Right lobe of liver (tissue), 6 donors: ENCODE results near the gene OVCA2. TPM values are rescaled to one million over a fixed set of nuclear protein-coding genes. Genes with fewer than 3 reads are reported as not detected.

Experiments
- ATAC-seq, 4 donors: fragments of 200-7000 bp; cut with Tn5 transposase; one replicate each; pipeline ENCODE4 v1.9.1; 2020; ENCODE audit warnings: mild to moderate bottlenecking in 4 of 4, moderate library complexity in 4 of 4
- DNase-seq, 3 donors: peaks; one replicate each; pipeline ENCODE4 v3.0.0-alpha.2; 2020
- H3K27ac ChIP-seq, 3 donors: fragments of 200-600 bp; one replicate each; pipeline ENCODE4 v1.8.0; 2022
- H3K27me3 ChIP-seq, 2 donors: fragments of 200-600 bp; one replicate each; pipeline ENCODE4 v1.8.0; 2022
- H3K36me3 ChIP-seq, 4 donors: fragments of 200-600 bp; sonication (generic) in 1 of 4; one replicate each; pipeline versions ENCODE4 v1.5.1 to v1.8.0; 2017 to 2022; ENCODE audit warnings: control low read depth in 1 of 4
- H3K4me1 ChIP-seq, 4 donors: fragments of 200-600 bp; sonication (generic) in 1 of 4; one replicate each; pipeline versions ENCODE4 v1.5.1 to v1.8.0; 2017 to 2022; ENCODE audit warnings: control low read depth in 1 of 4
- H3K4me3 ChIP-seq, 3 donors: fragments of 200-600 bp; one replicate each; pipeline ENCODE4 v1.8.0; 2022
- H3K9me3 ChIP-seq, 4 donors: fragments of 200-600 bp; sonication (generic) in 1 of 4; one replicate each; pipeline versions ENCODE4 v1.5.1 to v1.8.0; 2017 to 2022; ENCODE audit warnings: control low read depth in 1 of 4
- POLR2A ChIP-seq: fragments of 450-650 bp; IDR thresholded peaks from one replicate; pipeline ENCODE4 v1.6.1; 2017; ENCODE audit warnings: antibody characterized with exemption, mild to moderate bottlenecking
- WGBS: methylation state at CpG from one replicate; pipeline ENCODE4 v1.1.6; 2018; ENCODE audit warnings: low coverage, low lambda C conversion rate; ENCODE audit not compliant: insufficient coverage; ENCODE audit errors: missing lambda C conversion rate; 5-methylcytosine and 5-hydroxymethylcytosine counted together
- intact Hi-C, 2 donors: fragments of 100-400 bp; cut with DNase I; formaldehyde crosslinking; loops; one replicate each; pipeline versions ENCODE4 v1.11.2 to v1.14.1; 2022
- total RNA-seq, 6 experiments: library from RNA; depleted of rRNA in 2 of 6; stranded (reverse); fragments of >200 nt in 2 of 6; fragmentation: NEBNext Ultra II Directional in 3 of 6; extraction: Animal tissue kit (Norgen Biotek cat#: 25700) in 3 of 6; gene quantifications; one replicate each; pipeline versions ENCODE4 v1.1.0 to v1.2.4, GENCODE V29; 2016 to 2023
- TF ChIP-seq, protein P1 (sequence below), 4 donors: fragments of 200-600 bp in 3 of 4; fragments of 450-650 bp in 1 of 4; IDR thresholded peaks; one replicate each; pipeline versions ENCODE4 v1.5.1 to v1.8.0; 2016 to 2022; ENCODE audit warnings: antibody characterized with exemption in 4 of 4, mild to moderate bottlenecking in 2 of 4
- donor health status: DM: no; HTN: yes; CAD: no.
- donor health status: DM: no; HTN: no; CAD: no.
- donor health status: DM: no; HTN: no; CAD: no.
- donor health status: DM: no; HTN: yes; CAD: no.
- donor health status: DM: no; HTN: yes; CAD: no.

Gene OVCA2
- total RNA-seq, 6 experiments from 2014 or later, result 10.3 to 36.2 (median 14.8) TPM

DNA sequence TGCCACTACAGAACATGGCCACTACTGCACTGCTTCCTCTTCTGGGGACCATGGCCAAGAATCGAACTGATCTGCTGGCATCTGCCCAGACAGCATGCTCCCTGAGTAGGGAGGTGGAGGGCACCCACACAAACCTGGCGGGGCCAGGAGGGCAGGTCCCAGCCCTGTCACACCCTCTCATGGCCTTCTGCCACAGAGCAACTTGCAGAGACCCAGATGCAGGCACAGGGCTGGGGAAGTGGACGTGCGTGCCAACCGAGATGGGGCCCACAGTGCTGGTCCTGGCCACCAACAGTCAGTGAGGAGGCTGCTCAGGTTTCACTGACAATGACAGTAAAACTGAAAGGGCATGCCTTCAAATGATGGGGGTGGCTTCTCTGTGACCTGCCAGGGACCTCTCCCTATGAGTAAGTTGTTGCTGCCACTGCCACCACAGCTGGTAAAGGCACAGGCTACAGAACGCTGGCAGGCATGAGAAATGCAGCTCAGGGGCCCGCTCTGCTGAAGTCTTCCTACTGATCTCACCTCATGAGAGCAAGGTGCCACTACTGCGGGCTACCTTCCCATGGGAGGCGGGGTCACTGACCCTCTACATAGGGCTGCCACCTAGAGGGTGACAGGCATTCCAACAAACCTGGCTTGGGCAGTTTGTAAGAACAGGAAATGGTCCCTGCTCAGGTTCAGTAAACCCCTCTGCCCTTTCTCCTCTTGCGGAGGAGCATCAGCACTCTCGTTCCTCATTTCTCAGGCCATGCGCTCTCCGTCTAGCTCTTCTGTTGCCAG is 28.6 kb downstream of the OVCA2 start:
- no peak for TF ChIP-seq POLR2A
- TF ChIP-seq, protein P1, sequence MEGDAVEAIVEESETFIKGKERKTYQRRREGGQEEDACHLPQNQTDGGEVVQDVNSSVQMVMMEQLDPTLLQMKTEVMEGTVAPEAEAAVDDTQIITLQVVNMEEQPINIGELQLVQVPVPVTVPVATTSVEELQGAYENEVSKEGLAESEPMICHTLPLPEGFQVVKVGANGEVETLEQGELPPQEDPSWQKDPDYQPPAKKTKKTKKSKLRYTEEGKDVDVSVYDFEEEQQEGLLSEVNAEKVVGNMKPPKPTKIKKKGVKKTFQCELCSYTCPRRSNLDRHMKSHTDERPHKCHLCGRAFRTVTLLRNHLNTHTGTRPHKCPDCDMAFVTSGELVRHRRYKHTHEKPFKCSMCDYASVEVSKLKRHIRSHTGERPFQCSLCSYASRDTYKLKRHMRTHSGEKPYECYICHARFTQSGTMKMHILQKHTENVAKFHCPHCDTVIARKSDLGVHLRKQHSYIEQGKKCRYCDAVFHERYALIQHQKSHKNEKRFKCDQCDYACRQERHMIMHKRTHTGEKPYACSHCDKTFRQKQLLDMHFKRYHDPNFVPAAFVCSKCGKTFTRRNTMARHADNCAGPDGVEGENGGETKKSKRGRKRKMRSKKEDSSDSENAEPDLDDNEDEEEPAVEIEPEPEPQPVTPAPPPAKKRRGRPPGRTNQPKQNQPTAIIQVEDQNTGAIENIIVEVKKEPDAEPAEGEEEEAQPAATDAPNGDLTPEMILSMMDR (IDR thresholded peaks at IDR 0.05), result peak in 2 of 4 donors; percentile 14 to 30
- 20% methylated on average over 3 of the region's 13 CpGs for WGBS
- Histone ChIP-seq H3K9me3 (no peaks in the 10 kb centered on the region), H3K27me3 (no peaks in the 10 kb centered on the region), H3K4me1 (peaks cover 0 to 29% (median 0%) of the 10 kb centered on the region in 4 donors), H3K4me3 (no peak overlapping the region), H3K27ac (peak overlapping the region; percentile 61 to 72 (median 63)), H3K36me3 (no peaks in the 10 kb centered on the region)
- DNase-seq (peak; percentile 84 to 90 (median 89)), ATAC-seq (peak; percentile 64 to 79 (median 76))
- intact Hi-C loops, result no loop called here

DNA sequence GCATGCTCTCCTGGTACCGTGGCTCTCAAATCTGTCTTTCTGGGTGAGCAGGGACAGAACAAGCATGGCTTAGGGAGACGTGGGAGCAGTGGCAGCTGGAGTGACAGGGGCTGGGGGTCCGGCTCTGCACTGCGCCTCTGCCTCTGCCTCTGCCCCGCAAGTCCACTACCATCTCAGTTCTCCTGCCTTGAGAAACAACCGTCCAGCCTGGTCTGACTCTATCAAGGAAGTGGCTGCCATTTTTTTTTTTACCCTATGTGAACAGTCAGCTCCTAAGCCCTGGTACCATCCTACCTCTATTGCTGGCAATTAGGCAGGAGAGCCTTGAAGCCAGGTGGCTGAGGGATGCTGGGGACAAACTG is 29.2 kb downstream of the OVCA2 start:
- TF ChIP-seq POLR2A, result no peak
- TF ChIP-seq, protein P1 (IDR thresholded peaks at IDR 0.05), result no peak
- Histone ChIP-seq H3K4me3 (no peak overlapping the region), H3K9me3 (no peaks in the 10 kb centered on the region), H3K36me3 (no peaks in the 10 kb centered on the region), H3K27ac (peak overlapping the region; percentile 61 to 72 (median 63)), H3K4me1 (peaks cover 0 to 27% (median 0%) of the 10 kb centered on the region in 4 donors), H3K27me3 (no peaks in the 10 kb centered on the region)
- WGBS, result 79% methylated on average over 5 of the region's 6 CpGs
- DNase-seq (no peak), ATAC-seq (no peak)
- intact Hi-C loops, result no loop called here

DNA sequence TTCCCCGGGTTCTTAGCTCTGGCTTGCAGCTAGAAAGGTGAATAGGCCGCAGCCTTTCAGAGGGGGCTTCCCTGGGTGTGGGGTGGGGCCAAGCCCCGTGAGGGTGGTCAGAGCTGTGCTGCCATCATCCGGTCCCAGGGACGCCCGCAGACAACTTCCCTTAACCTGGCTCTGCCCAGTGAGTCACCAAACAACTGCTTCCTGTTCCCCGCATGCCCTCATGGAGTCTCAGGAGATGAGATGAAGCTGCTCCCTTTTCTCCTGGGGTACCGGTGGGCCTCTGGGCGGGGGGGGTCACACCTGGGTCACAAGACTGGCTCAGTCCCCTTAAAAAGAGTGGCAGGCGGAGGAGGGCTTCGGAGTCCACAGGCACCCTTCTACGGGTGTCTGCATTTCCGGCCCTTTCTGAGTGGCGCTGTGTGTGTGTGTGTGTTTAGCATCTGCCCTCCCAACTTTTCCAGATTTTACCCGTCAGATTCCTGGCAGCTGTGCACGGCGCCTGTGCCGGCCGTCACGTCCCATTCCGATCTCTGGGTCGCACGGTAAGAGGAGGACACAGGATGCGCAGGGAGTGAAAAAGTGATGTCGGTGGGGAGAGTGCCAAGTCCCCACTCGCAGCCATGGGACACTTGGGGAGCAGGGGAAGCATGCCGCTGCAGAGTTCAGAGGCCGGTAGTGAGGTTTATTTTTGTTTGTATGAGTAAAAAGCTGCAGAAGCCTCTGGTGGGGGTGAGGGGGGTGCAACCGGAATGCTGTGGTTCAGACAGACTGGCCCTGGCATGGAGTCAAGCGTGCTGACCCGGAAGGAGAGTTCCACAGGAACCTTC is 29.8 kb downstream of the OVCA2 start:
- DNase-seq, result peak in 1 of 3 donors; percentile 77
- Histone ChIP-seq H3K4me1 (peaks cover 0 to 22% (median 0%) of the 10 kb centered on the region in 4 donors), H3K27ac (peak overlapping the region; percentile 61 to 72 (median 63)), H3K36me3 (no peaks in the 10 kb centered on the region), H3K9me3 (no peaks in the 10 kb centered on the region), H3K27me3 (no peaks in the 10 kb centered on the region), H3K4me3 (no peak overlapping the region)
- intact Hi-C loops, result no loop called here
- no peak for TF ChIP-seq POLR2A
- TF ChIP-seq, protein P1 (IDR thresholded peaks at IDR 0.05), result no peak
- ATAC-seq, result peak; percentile 42 to 52 (median 45)
- 58% methylated on average over 16 of the region's 31 CpGs for WGBS

DNA sequence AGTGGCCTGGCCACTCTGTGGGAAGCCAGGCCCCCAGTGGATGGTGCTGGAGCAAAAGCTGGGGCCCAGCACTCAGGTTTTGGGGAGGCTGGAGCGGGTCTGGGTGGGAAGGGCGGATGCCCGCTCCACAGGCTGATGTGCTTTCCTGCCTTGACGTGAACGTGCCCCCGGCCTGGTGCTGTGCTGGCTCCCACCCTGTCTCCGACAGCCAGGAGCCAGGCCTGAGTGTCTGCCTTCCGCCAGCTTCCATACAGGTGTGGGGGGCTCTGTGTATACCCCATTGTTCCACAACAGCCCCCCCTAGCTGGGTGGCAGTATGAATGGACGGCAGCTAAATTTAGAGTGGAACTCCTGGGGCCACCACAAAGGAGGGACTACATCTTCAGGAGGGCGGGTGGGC is 33.1 kb downstream of the OVCA2 start:
- peaks cover 0 to 10% (median 0%) of the 10 kb centered on the region in 4 donors for H3K4me1 ChIP-seq
- H3K27me3 ChIP-seq, result no peaks in the 10 kb centered on the region
- WGBS, result no CpG with 5 or more reads among the region's 10 CpGs
- no peak for ATAC-seq
- DNase-seq, result no peak
- no peaks in the 10 kb centered on the region for H3K36me3 ChIP-seq
- intact Hi-C loops, result no loop called here
- no peak overlapping the region for H3K4me3 ChIP-seq
- TF ChIP-seq POLR2A, result no peak
- TF ChIP-seq, protein P1 (IDR thresholded peaks at IDR 0.05), result no peak
- H3K9me3 ChIP-seq, result no peaks in the 10 kb centered on the region
- H3K27ac ChIP-seq, result peak overlapping the region in 1 of 3 donors; percentile 29
